ENCODE measurements around the gene TMCC1.
A peak's percentile ranks its signal among the peaks of the same experiment; 100 is the strongest.
"Not testable (repeated sequence)": the region's sequence is repeated elsewhere in the genome, so short reads cannot be mapped to it uniquely, and the experiment has no call there.

Gene TMCC1

GRCh38 chr3:129892857-129893580 lies 492 bp downstream of the TMCC1 start:
- DNase-seq (ENCODE audit: low read depth in 2 of 2): peak in 1 of 2 donors; percentile 43

GRCh38 chr3:129892486-129892856 lies 1.0 kb downstream of the TMCC1 start:
- DNase-seq (ENCODE audit: low read depth in 2 of 2): peak in 1 of 2 donors; percentile 2

GRCh38 chr3:129890891-129891290 lies 2.6 kb downstream of the TMCC1 start:
- no peak for DNase-seq (ENCODE audit: low read depth in 2 of 2)

- DNase-seq (ENCODE audit: low read depth in 2 of 2): no peak
Observed at GRCh38 chr3:129890125-129890524, 3.4 kb downstream of the TMCC1 start.

- no peak for DNase-seq (ENCODE audit: low read depth in 2 of 2)
Observed at GRCh38 chr3:129888771-129889170, 4.7 kb downstream of the TMCC1 start.

- DNase-seq (ENCODE audit: low read depth in 2 of 2): no peak
Observed at GRCh38 chr3:129881261-129881660, 12.2 kb downstream of the TMCC1 start.

- no peak for DNase-seq (ENCODE audit: low read depth in 2 of 2)
Observed at GRCh38 chr3:129878355-129878754, 15.2 kb downstream of the TMCC1 start.

GRCh38 chr3:129874479-129874878 lies 19.0 kb downstream of the TMCC1 start:
- DNase-seq (ENCODE audit: low read depth in 2 of 2): not testable (repeated sequence)

- no peak for DNase-seq (ENCODE audit: low read depth in 2 of 2)
Observed at GRCh38 chr3:129868912-129869311, 24.6 kb downstream of the TMCC1 start.

GRCh38 chr3:129867506-129868124 lies 25.9 kb downstream of the TMCC1 start:
- DNase-seq (ENCODE audit: low read depth in 2 of 2): no peak

- no peak for DNase-seq (ENCODE audit: low read depth in 2 of 2)
Observed at GRCh38 chr3:129865806-129866205, 27.7 kb downstream of the TMCC1 start.

- DNase-seq (ENCODE audit: low read depth in 2 of 2): no peak
Observed at GRCh38 chr3:129864519-129864918, 29.0 kb downstream of the TMCC1 start.

GRCh38 chr3:129859272-129859671 lies 34.2 kb downstream of the TMCC1 start:
- no peak for DNase-seq (ENCODE audit: low read depth in 2 of 2)

GRCh38 chr3:129857899-129858298 lies 35.6 kb downstream of the TMCC1 start:
- no peak for DNase-seq (ENCODE audit: low read depth in 2 of 2)

GRCh38 chr3:129856790-129857189 lies 36.7 kb downstream of the TMCC1 start:
- DNase-seq (ENCODE audit: low read depth in 2 of 2): not testable (repeated sequence)

- DNase-seq (ENCODE audit: low read depth in 2 of 2): no peak
Observed at GRCh38 chr3:129855832-129856419, 37.6 kb downstream of the TMCC1 start.

- DNase-seq (ENCODE audit: low read depth in 2 of 2): no peak
Observed at GRCh38 chr3:129855170-129855831, 38.2 kb downstream of the TMCC1 start.

- no peak for DNase-seq (ENCODE audit: low read depth in 2 of 2)
Observed at GRCh38 chr3:129854460-129854859, 39.1 kb downstream of the TMCC1 start.

GRCh38 chr3:129845956-129846355 lies 47.6 kb downstream of the TMCC1 start:
- no peak for DNase-seq (ENCODE audit: low read depth in 2 of 2)

- no peak for DNase-seq (ENCODE audit: low read depth in 2 of 2)
Observed at GRCh38 chr3:129840707-129841360, 52.7 kb downstream of the TMCC1 start.

GRCh38 chr3:129838086-129838485 lies 55.4 kb downstream of the TMCC1 start:
- no peak for DNase-seq (ENCODE audit: low read depth in 2 of 2)

- no peak for DNase-seq (ENCODE audit: low read depth in 2 of 2)
Observed at GRCh38 chr3:129837065-129837642, 56.4 kb downstream of the TMCC1 start.

Measured in stimulated activated CD4-positive, alpha-beta T cell treated with anti-CD3 and anti-CD28 coated beads, Interleukin-15, amount 100 ng/mL, for 48 hours (primary cell).